ENCODE data around the gene ZNF692. TPM values are rescaled to one million over a fixed set of nuclear protein-coding genes. Genes with fewer than 3 reads are reported as not detected.

Gene ZNF692
- total RNA-seq, 4 donors from 2014 or later: 21.2 to 43.5 (median 29.2) TPM

GRCh38 chr1:248842781-248843331 is 16.0 kb downstream of the ZNF692 start:
- intact Hi-C loops (cut with DNase I; ENCODE audit: low total_unique reads): no loop called here
- TF ChIP-seq POLR2A (IDR thresholded peaks at IDR 0.05) (no peak), CTCF (IDR thresholded peaks at IDR 0.05) (no peak)

GRCh38 chr1:248841702-248842395 is 17.0 kb downstream of the ZNF692 start:
- Histone ChIP-seq H3K9me3 (no peaks in the 10 kb centered on the region), H3K27me3 (no peaks in the 10 kb centered on the region), H3K4me3 (no peak overlapping the region), H3K27ac (no peak overlapping the region), H3K36me3 (no peaks in the 10 kb centered on the region), H3K4me1 (peaks cover 0 to 9% of the 10 kb centered on the region in 2 donors)
- TF ChIP-seq POLR2A (IDR thresholded peaks at IDR 0.05): no peak
- peak in 2 of 4 experiments; percentile 22 to 29 for TF ChIP-seq CTCF (IDR thresholded peaks at IDR 0.05)
- intact Hi-C loops (cut with DNase I; ENCODE audit: low total_unique reads): no loop called here
- DNase-seq: no peak

More at GRCh38 chr1:248842781-248843331, 16.0 kb downstream of the ZNF692 start:
- no peaks in the 10 kb centered on the region for H3K36me3 ChIP-seq
- peaks cover 0 to 9% of the 10 kb centered on the region in 2 donors for H3K4me1 ChIP-seq
- H3K27ac ChIP-seq: no peak overlapping the region
- no peak for DNase-seq
- H3K27me3 ChIP-seq: no peaks in the 10 kb centered on the region
- H3K9me3 ChIP-seq: no peaks in the 10 kb centered on the region
- no peak overlapping the region for H3K4me3 ChIP-seq

GRCh38 chr1:248840946-248841345 is 17.9 kb downstream of the ZNF692 start:
- H3K9me3 ChIP-seq: no peaks in the 10 kb centered on the region
- no peak for TF ChIP-seq POLR2A (IDR thresholded peaks at IDR 0.05)
- TF ChIP-seq CTCF (IDR thresholded peaks at IDR 0.05): no peak
- no peaks in the 10 kb centered on the region for H3K27me3 ChIP-seq
- no peak overlapping the region for H3K27ac ChIP-seq
- intact Hi-C loops (cut with DNase I; ENCODE audit: low total_unique reads): no loop called here
- H3K4me3 ChIP-seq: no peak overlapping the region
- no peaks in the 10 kb centered on the region for H3K36me3 ChIP-seq
- DNase-seq: no peak
- peaks cover 0 to 9% of the 10 kb centered on the region in 2 donors for H3K4me1 ChIP-seq

GRCh38 chr1:248839168-248839555 is 19.7 kb downstream of the ZNF692 start:
- intact Hi-C loops (cut with DNase I; ENCODE audit: low total_unique reads): loop anchor here (2.0 kb wide), 1 partner anchor 20 kb away; the partner anchor contains the start of gene ZNF692
- Histone ChIP-seq H3K4me3 (peak overlapping the region; percentile 90 to 93), H3K27ac (peak overlapping the region; percentile 99), H3K27me3 (no peaks in the 10 kb centered on the region), H3K36me3 (no peaks in the 10 kb centered on the region), H3K9me3 (no peaks in the 10 kb centered on the region), H3K4me1 (peaks cover 0 to 9% of the 10 kb centered on the region in 2 donors)
- no peak for TF ChIP-seq CTCF (IDR thresholded peaks at IDR 0.05)
- TF ChIP-seq POLR2A (IDR thresholded peaks at IDR 0.05): no peak
- no peak for DNase-seq
